GM18867 (cell line): ENCODE measurements around the gene RPL18A.

Experiments used
- ATAC-seq: cut with Tn5 transposase; IDR thresholded peaks from one replicate; pipeline ENCODE4 v1.9.1; 2021; ENCODE audit warnings: mild to moderate bottlenecking, moderate library complexity; ENCODE audit not compliant: unreplicated experiment

RPL18A gene

GRCh38 chr19:17908244-17908643 lies 48.5 kb downstream of the RPL18A start:
- ATAC-seq = no peak

DNA sequence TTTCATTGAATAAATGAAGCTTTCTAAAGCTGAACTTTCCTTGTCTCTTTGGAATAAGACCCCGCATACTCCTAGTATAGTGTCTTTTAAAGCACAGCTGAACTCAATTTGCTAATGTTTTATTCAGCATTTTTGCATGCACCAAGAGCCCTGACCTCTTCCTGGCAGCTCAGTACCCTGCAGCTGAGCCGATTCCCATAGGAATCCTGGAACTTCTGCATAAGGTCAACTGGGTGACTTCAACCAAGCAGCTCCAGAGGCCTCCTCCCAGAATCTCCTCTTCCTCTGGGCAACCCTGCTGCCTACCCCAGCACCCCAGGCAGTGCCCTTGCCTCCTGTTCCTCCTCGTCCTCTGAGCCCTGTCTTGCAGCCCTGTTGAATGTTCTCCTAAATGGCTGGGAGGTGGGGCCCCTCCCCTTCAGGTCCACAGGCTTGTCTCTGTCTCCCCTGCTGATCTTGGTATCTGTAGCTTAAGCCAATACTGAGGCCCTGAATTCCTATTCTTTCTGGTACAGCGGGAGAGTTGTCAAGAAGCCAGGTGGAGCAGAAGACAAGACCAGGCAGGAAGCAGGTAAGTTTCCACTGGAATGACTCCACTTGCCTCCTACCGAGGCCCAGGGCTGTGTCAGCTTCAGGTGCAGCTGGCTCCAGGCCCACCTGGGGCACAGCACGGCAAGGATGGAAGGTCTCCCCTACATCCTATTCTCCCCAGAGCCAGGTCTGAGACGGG lies 49.5 kb downstream of the RPL18A start:
- no peak for ATAC-seq

DNA sequence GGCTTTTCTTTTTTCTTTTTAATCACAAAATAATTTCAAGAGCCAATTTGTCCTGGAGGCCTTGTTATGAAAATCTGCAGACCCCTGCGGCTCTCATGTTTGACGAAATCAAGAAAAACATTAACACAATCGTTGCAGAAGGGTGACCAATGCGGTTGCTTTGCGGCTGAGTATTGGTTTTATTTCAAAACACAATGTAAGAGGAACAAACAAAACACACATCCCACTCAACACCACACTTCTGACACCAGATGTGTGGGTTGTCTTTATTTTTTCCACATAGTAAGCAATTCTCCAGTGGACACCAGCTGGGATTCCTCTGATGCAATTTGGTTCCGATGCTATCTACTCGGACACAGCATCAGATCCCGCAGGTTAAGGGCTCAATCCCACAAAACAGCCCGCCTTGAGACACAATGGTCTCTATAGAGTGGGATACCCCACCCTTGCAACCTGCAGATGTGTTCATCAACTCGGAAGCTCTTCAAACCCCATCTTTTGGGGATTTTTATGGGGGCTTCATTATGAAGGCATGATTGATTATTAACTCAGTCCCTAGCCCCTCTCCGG lies 51.2 kb downstream of the RPL18A start:
- no peak for ATAC-seq
